Neural progenitor cell (in vitro differentiated cells): Measurements from ENCODE around the gene DDX56. TPM values are rescaled to one million over a fixed set of nuclear protein-coding genes. Genes with fewer than 3 reads are reported as not detected.

Experiments used
- DNase-seq: peaks from one replicate; pipeline ENCODE4 v3.0.0-alpha.2; 2016; ENCODE audit warnings: low spot score
- H2AFZ ChIP-seq: fragments of 200-600 bp; sonication (generic); replicated peaks from 2 replicates; pipeline ENCODE4 v1.6.1; 2016; ENCODE audit warnings: antibody characterized with exemption
- H3F3A ChIP-seq: fragments of 200-600 bp; sonication (generic); 2 replicates; pipeline ENCODE4 v1.6.1; 2016; ENCODE audit warnings: antibody characterized with exemption, low read depth
- H3K27ac ChIP-seq: fragments of 200-600 bp; sonication (generic); 2 replicates; pipeline ENCODE4 v1.5.1; 2016; ENCODE audit warnings: mild to moderate bottlenecking
- H3K27me3 ChIP-seq: fragments of 200-600 bp; sonication (generic); 2 replicates; pipeline ENCODE4 v1.6.1; 2016; ENCODE audit warnings: mild to moderate bottlenecking, moderate library complexity
- H3K36me3 ChIP-seq: fragments of 200-600 bp; sonication (generic); 2 replicates; pipeline ENCODE4 v1.5.1; 2016
- H3K4me1 ChIP-seq: fragments of 200-600 bp; sonication (generic); 2 replicates; pipeline ENCODE4 v1.6.1; 2016; ENCODE audit warnings: mixed run types
- H3K4me2 ChIP-seq: fragments of 200-600 bp; sonication (generic); 2 replicates; pipeline ENCODE4 v1.6.1; 2016
- H3K4me3 ChIP-seq: fragments of 200-600 bp; sonication (generic); 2 replicates; pipeline ENCODE4 v1.5.1; 2016
- H3K79me2 ChIP-seq: fragments of 200-600 bp; sonication (generic); 2 replicates; pipeline ENCODE4 v1.6.1; 2016; ENCODE audit warnings: low read depth
- H3K9ac ChIP-seq: fragments of 200-600 bp; sonication (generic); 2 replicates; pipeline ENCODE4 v1.6.1; 2016
- H3K9me3 ChIP-seq: fragments of 200-600 bp; sonication (generic); 2 replicates; pipeline ENCODE4 v1.5.1; 2016; ENCODE audit warnings: low read depth
- H4K20me1 ChIP-seq: fragments of 200-600 bp; sonication (generic); 2 replicates; pipeline ENCODE4 v1.6.1; 2016; ENCODE audit warnings: low read depth
- H3K27ac Mint-ChIP-seq: 3 replicates; pipeline ENCODE4 v1.8.0; 2021; ENCODE audit warnings: mixed read lengths
- H3K27me3 Mint-ChIP-seq: 2 replicates; pipeline ENCODE4 v1.8.0; 2022; ENCODE audit warnings: low read depth, mild to moderate bottlenecking, inconsistent platforms, moderate library complexity, mixed read lengths; ENCODE audit not compliant: insufficient read depth
- H3K36me3 Mint-ChIP-seq: 3 replicates; pipeline ENCODE4 v1.8.0; 2021; ENCODE audit warnings: mixed read lengths
- H3K4me1 Mint-ChIP-seq: 3 replicates; pipeline ENCODE4 v1.8.0; 2021; ENCODE audit warnings: mixed read lengths
- H3K4me3 Mint-ChIP-seq: 3 replicates; pipeline ENCODE4 v1.8.0; 2021; ENCODE audit warnings: mild to moderate bottlenecking, moderate library complexity, mixed read lengths
- H3K9me3 Mint-ChIP-seq: 3 replicates; pipeline ENCODE4 v1.8.0; 2020; ENCODE audit warnings: mixed read lengths
- EZH2 ChIP-seq: fragments of 200-600 bp; sonication (generic); IDR thresholded peaks from 2 replicates; pipeline ENCODE4 v1.6.1; 2017; ENCODE audit warnings: antibody characterized with exemption, mild to moderate bottlenecking, moderate library complexity
- EZH2phosphoT487 ChIP-seq: fragments of 200-600 bp; sonication (generic); IDR thresholded peaks from 2 replicates; pipeline ENCODE4 v1.6.1; 2017; ENCODE audit warnings: antibody characterized with exemption
- total RNA-seq: library from RNA; depleted of rRNA; stranded (reverse); fragments of >200 nt; gene quantifications from 2 replicates; pipeline ENCODE4 v1.2.3, GENCODE V29; 2015; ENCODE audit warnings: low replicate concordance
- TF ChIP-seq, protein P1 (sequence below): fragments of 200-600 bp; sonication (generic); IDR thresholded peaks from 2 replicates; pipeline ENCODE4 v1.5.1; 2017; ENCODE audit warnings: antibody characterized with exemption, mild to moderate bottlenecking

The DDX56 gene
- total RNA-seq, 1 donor from 2014 or later: 67.5 TPM

DNA sequence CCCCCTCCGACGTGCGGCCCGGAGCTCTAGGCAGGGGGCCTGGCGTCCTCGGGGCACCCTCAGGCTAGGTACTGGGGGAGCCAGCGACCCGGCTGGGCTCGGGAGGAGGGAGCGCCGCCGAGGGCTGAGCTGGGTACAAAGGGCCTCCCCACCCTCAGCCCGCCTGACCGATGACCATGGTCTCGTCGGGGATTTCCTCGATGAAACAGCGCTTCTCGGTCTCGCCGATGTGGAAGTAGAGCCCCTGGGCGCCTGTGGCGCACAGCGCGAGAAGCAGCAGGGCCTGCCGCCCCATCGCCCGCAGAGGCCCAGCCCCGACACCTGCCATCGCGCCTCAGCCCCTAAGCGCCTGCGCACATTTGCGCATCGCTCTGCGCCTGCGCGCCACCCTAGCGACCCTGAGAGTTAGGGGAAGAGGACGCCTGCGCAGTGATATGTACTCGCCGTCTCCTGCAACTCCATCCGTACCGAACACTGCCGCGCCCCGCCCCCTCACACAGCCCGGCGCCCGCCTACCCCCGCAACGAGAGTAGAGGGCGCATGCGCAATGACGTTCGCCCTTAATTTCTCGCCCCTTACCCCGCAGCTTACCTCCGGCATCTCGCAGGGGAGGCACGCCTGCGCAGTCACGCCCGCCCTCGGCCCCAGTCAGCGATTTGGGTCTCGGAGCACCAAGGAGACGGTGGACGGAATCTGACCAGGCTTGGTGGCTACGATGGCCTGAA lies 8.3 kb upstream of the DDX56 start, which contains the start of gene TMED4:
TMED4 (minus strand) TSS at position 353 of the 725 bp plus-strand sequence; CDS start at position 328, 25 bp downstream.
- Mint-ChIP-seq H3K27ac (peak within 1 kb of the TSS; percentile 92), H3K4me1 (peaks cover 23% of the 10 kb centered on the region), H3K36me3 (peaks cover 16% of the 10 kb centered on the region), H3K27me3 (no peaks in the 10 kb centered on the region), H3K4me3 (peak within 1 kb of the TSS; percentile 90), H3K9me3 (no peaks in the 10 kb centered on the region)
- H3K27me3 ChIP-seq: no peaks in the 10 kb centered on the region
- H4K20me1 ChIP-seq: peaks cover 9% of the 10 kb centered on the region
- peak within 1 kb of the TSS; percentile 54 for H3K27ac ChIP-seq
- peak within 1 kb of the TSS; percentile 66 for H3K4me3 ChIP-seq
- H3K4me1 ChIP-seq: peaks cover 9% of the 10 kb centered on the region
- peak within 1 kb of the TSS; percentile 95 for H3K4me2 ChIP-seq
- H3K36me3 ChIP-seq: no peaks in the 10 kb centered on the region
- H3K9ac ChIP-seq: peak within 1 kb of the TSS; percentile 78
- H2AFZ ChIP-seq: peak within 1 kb of the TSS; percentile 45
- H3K79me2 ChIP-seq: peaks cover 24% of the 10 kb centered on the region
- TF ChIP-seq EZH2phosphoT487 (no peak), EZH2 (no peak)
- TF ChIP-seq, protein P1, sequence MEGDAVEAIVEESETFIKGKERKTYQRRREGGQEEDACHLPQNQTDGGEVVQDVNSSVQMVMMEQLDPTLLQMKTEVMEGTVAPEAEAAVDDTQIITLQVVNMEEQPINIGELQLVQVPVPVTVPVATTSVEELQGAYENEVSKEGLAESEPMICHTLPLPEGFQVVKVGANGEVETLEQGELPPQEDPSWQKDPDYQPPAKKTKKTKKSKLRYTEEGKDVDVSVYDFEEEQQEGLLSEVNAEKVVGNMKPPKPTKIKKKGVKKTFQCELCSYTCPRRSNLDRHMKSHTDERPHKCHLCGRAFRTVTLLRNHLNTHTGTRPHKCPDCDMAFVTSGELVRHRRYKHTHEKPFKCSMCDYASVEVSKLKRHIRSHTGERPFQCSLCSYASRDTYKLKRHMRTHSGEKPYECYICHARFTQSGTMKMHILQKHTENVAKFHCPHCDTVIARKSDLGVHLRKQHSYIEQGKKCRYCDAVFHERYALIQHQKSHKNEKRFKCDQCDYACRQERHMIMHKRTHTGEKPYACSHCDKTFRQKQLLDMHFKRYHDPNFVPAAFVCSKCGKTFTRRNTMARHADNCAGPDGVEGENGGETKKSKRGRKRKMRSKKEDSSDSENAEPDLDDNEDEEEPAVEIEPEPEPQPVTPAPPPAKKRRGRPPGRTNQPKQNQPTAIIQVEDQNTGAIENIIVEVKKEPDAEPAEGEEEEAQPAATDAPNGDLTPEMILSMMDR: no peak
- no peaks in the 10 kb centered on the region for H3K9me3 ChIP-seq
- peaks cover 27% of the 10 kb centered on the region for H3F3A ChIP-seq
- DNase-seq: peak; percentile 99

DNA sequence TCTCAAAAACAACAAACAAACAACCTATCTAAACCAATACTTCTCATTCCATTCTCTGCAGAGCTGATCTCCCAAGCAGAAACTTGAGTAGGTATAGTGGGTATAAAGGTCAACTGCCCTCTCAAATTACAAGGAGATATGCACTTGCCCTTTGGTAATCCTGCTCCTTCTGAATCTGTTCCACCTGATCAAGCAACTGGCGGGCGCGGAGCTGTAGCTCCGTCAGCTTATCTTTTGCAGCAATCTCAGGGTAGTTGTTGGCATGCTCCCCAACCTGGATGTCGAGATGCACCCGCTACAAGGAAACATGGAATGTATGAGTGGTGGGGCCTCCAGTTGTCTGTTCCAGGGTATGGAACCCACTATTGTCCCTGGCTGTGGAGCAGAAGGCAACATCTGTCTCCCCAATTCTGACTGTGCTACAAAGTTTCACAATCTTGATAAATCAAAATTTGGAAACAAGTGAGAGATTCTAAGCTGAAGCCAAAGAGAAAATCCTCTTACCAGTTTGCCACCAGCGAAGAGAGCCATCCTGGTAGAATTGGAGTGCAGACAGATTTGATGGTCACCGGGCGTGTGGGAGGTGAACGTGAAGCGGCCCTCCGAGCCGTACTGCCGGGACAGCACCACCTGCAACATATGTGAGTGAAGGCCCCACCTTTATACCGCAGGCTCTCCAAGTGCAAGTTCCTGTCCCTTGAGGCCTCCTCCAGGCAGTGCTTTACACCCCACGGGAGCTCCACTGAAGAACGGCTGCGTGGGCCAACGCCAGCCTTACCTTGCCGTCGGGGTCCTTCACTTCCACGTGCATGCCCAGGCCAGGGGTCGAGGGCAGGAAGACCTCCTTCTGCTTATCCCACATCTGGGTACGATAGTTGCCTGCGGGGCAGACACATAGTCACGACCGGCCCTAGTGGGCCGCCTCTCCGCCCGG lies 7.5 kb upstream of the DDX56 start:
- H3K79me2 ChIP-seq: peaks cover 24% of the 10 kb centered on the region
- H4K20me1 ChIP-seq: peaks cover 9% of the 10 kb centered on the region
- peaks cover 29% of the 10 kb centered on the region for H3F3A ChIP-seq
- peak overlapping the region; percentile 90 for H3K4me3 Mint-ChIP-seq
- peak overlapping the region; percentile 74 for H3K27ac Mint-ChIP-seq
- H3K27me3 ChIP-seq: no peaks in the 10 kb centered on the region
- H3K4me2 ChIP-seq: peak overlapping the region; percentile 95
- H3K9me3 ChIP-seq: no peaks in the 10 kb centered on the region
- H3K27me3 Mint-ChIP-seq: no peaks in the 10 kb centered on the region
- TF ChIP-seq EZH2phosphoT487 (no peak), EZH2 (no peak)
- TF ChIP-seq, protein P1: no peak
- H3K4me1 Mint-ChIP-seq: peaks cover 25% of the 10 kb centered on the region
- no peaks in the 10 kb centered on the region for H3K36me3 ChIP-seq
- H2AFZ ChIP-seq: peak overlapping the region; percentile 28
- H3K4me3 ChIP-seq: peak overlapping the region; percentile 66
- H3K4me1 ChIP-seq: peaks cover 9% of the 10 kb centered on the region
- peaks cover 17% of the 10 kb centered on the region for H3K36me3 Mint-ChIP-seq
- H3K9ac ChIP-seq: peak overlapping the region; percentile 78
- H3K9me3 Mint-ChIP-seq: no peaks in the 10 kb centered on the region
- DNase-seq: no peak
- no peak overlapping the region for H3K27ac ChIP-seq

GRCh38 chr7:44576228-44576627 lies 2.5 kb upstream of the DDX56 start:
- Histone ChIP-seq H3K9me3 (no peaks in the 10 kb centered on the region), H3K27ac (no peak overlapping the region), H3K9ac (no peak overlapping the region), H3K4me2 (no peak overlapping the region), H4K20me1 (peaks cover 6% of the 10 kb centered on the region), H3K27me3 (no peaks in the 10 kb centered on the region), H2AFZ (no peak overlapping the region), H3K36me3 (peaks cover 7% of the 10 kb centered on the region), H3F3A (peaks cover 41% of the 10 kb centered on the region), H3K4me1 (peaks cover 24% of the 10 kb centered on the region), H3K4me3 (no peak overlapping the region), H3K79me2 (peaks cover 53% of the 10 kb centered on the region)
- no peak for DNase-seq
- peaks cover under 1% of the 10 kb centered on the region for H3K27me3 Mint-ChIP-seq
- H3K36me3 Mint-ChIP-seq: peaks cover 36% of the 10 kb centered on the region
- H3K9me3 Mint-ChIP-seq: no peaks in the 10 kb centered on the region
- peaks cover 39% of the 10 kb centered on the region for H3K4me1 Mint-ChIP-seq
- H3K4me3 Mint-ChIP-seq: peak overlapping the region; percentile 28
- no peak overlapping the region for H3K27ac Mint-ChIP-seq
- TF ChIP-seq EZH2: no peak
- TF ChIP-seq EZH2phosphoT487: no peak
- TF ChIP-seq, protein P1: no peak
